ENCODE measurements around the gene THBS1.

The THBS1 gene

GRCh38 chr15:39548561-39548960, 32.3 kb upstream of the THBS1 start:
- H3K9me2 ChIP-seq (replicated peaks; ENCODE audit: insufficient read depth, low read length): no peaks in the 10 kb centered on the region
- no peaks in the 10 kb centered on the region for H3K36me3 ChIP-seq (replicated peaks; ENCODE audit: insufficient read depth, low read length)
- H3K9ac ChIP-seq (ENCODE audit: low read length): no peak overlapping the region
- H3F3A ChIP-seq (ENCODE audit: insufficient read depth, low read length): no peaks in the 10 kb centered on the region
- DNase-seq: no peak
- H3K4me2 ChIP-seq (ENCODE audit: low read depth, low read length): no peak overlapping the region
- H4K20me1 ChIP-seq (ENCODE audit: insufficient read depth, low read length): no peaks in the 10 kb centered on the region
- no peak overlapping the region for H3K27ac ChIP-seq (ENCODE audit: low read length)
- H2AFZ ChIP-seq (ENCODE audit: low read length): no peak overlapping the region
- TF ChIP-seq EZH2 (optimal IDR thresholded peaks at IDR 0.05; ENCODE audit: low read depth, low read length): no peak
- no peak overlapping the region for H3K4me3 ChIP-seq (ENCODE audit: low read length)
- no peaks in the 10 kb centered on the region for H3K9me3 ChIP-seq (replicated peaks; ENCODE audit: insufficient read depth, low read length)
- H3K79me2 ChIP-seq (ENCODE audit: low read length): no peaks in the 10 kb centered on the region
- peaks cover 13% of the 10 kb centered on the region for H3K4me1 ChIP-seq (ENCODE audit: low read length)
- no peaks in the 10 kb centered on the region for H3K27me3 ChIP-seq (replicated peaks; ENCODE audit: insufficient read depth, low read length)

- H3K79me2 ChIP-seq (ENCODE audit: low read length): no peaks in the 10 kb centered on the region
- no peak overlapping the region for H2AFZ ChIP-seq (ENCODE audit: low read length)
- H3K4me2 ChIP-seq (ENCODE audit: low read depth, low read length): no peak overlapping the region
- H3K9me3 ChIP-seq (replicated peaks; ENCODE audit: insufficient read depth, low read length): no peaks in the 10 kb centered on the region
- no peak overlapping the region for H3K27ac ChIP-seq (ENCODE audit: low read length)
- no peak for DNase-seq
- H3K36me3 ChIP-seq (replicated peaks; ENCODE audit: insufficient read depth, low read length): no peaks in the 10 kb centered on the region
- H3K9ac ChIP-seq (ENCODE audit: low read length): no peak overlapping the region
- no peaks in the 10 kb centered on the region for H3K9me2 ChIP-seq (replicated peaks; ENCODE audit: insufficient read depth, low read length)
- H3K27me3 ChIP-seq (replicated peaks; ENCODE audit: insufficient read depth, low read length): no peaks in the 10 kb centered on the region
- H3K4me1 ChIP-seq (ENCODE audit: low read length): peaks cover 26% of the 10 kb centered on the region
- TF ChIP-seq EZH2 (optimal IDR thresholded peaks at IDR 0.05; ENCODE audit: low read depth, low read length): no peak
- no peak for TF ChIP-seq EZH2phosphoT487 (IDR thresholded peaks at IDR 0.05; ENCODE audit: low read length)
- no peak for TF ChIP-seq CTCF (IDR thresholded peaks at IDR 0.05; ENCODE audit: low read length)
- no peaks in the 10 kb centered on the region for H4K20me1 ChIP-seq (ENCODE audit: insufficient read depth, low read length)
- H3K4me3 ChIP-seq (ENCODE audit: low read length): no peak overlapping the region
- peaks cover 12% of the 10 kb centered on the region for H3F3A ChIP-seq (ENCODE audit: insufficient read depth, low read length)
These were observed 31.0 kb upstream of the THBS1 start for GRCh38 chr15:39549912-39550311.

GRCh38 chr15:39551476-39551875, 29.4 kb upstream of the THBS1 start:
- H3K9ac ChIP-seq (ENCODE audit: low read length): no peak overlapping the region
- TF ChIP-seq CTCF (IDR thresholded peaks at IDR 0.05; ENCODE audit: low read length) (no peak), EZH2phosphoT487 (IDR thresholded peaks at IDR 0.05; ENCODE audit: low read length) (no peak), EZH2 (optimal IDR thresholded peaks at IDR 0.05; ENCODE audit: low read depth, low read length) (no peak)
- no peaks in the 10 kb centered on the region for H3K79me2 ChIP-seq (ENCODE audit: low read length)
- H3K4me1 ChIP-seq (ENCODE audit: low read length): peaks cover 35% of the 10 kb centered on the region
- no peaks in the 10 kb centered on the region for H3K9me2 ChIP-seq (replicated peaks; ENCODE audit: insufficient read depth, low read length)
- no peak for DNase-seq
- no peak overlapping the region for H3K27ac ChIP-seq (ENCODE audit: low read length)
- H3K4me2 ChIP-seq (ENCODE audit: low read depth, low read length): no peak overlapping the region
- no peaks in the 10 kb centered on the region for H3K27me3 ChIP-seq (replicated peaks; ENCODE audit: insufficient read depth, low read length)
- no peaks in the 10 kb centered on the region for H4K20me1 ChIP-seq (ENCODE audit: insufficient read depth, low read length)
- no peaks in the 10 kb centered on the region for H3K36me3 ChIP-seq (replicated peaks; ENCODE audit: insufficient read depth, low read length)
- H2AFZ ChIP-seq (ENCODE audit: low read length): no peak overlapping the region
- H3K9me3 ChIP-seq (replicated peaks; ENCODE audit: insufficient read depth, low read length): no peaks in the 10 kb centered on the region
- H3F3A ChIP-seq (ENCODE audit: insufficient read depth, low read length): peaks cover 12% of the 10 kb centered on the region
- H3K4me3 ChIP-seq (ENCODE audit: low read length): no peak overlapping the region

- no peak overlapping the region for H3K27ac ChIP-seq (ENCODE audit: low read length)
- H3F3A ChIP-seq (ENCODE audit: insufficient read depth, low read length): peaks cover 12% of the 10 kb centered on the region
- no peaks in the 10 kb centered on the region for H3K36me3 ChIP-seq (replicated peaks; ENCODE audit: insufficient read depth, low read length)
- H3K27me3 ChIP-seq (replicated peaks; ENCODE audit: insufficient read depth, low read length): no peaks in the 10 kb centered on the region
- no peaks in the 10 kb centered on the region for H3K79me2 ChIP-seq (ENCODE audit: low read length)
- no peaks in the 10 kb centered on the region for H3K9me3 ChIP-seq (replicated peaks; ENCODE audit: insufficient read depth, low read length)
- peaks cover 35% of the 10 kb centered on the region for H3K4me1 ChIP-seq (ENCODE audit: low read length)
- peak; percentile 27 for DNase-seq
- H3K4me3 ChIP-seq (ENCODE audit: low read length): no peak overlapping the region
- no peaks in the 10 kb centered on the region for H3K9me2 ChIP-seq (replicated peaks; ENCODE audit: insufficient read depth, low read length)
- no peak overlapping the region for H2AFZ ChIP-seq (ENCODE audit: low read length)
- no peak overlapping the region for H3K9ac ChIP-seq (ENCODE audit: low read length)
- TF ChIP-seq EZH2 (optimal IDR thresholded peaks at IDR 0.05; ENCODE audit: low read depth, low read length) (no peak), CTCF (IDR thresholded peaks at IDR 0.05; ENCODE audit: low read length) (no peak), EZH2phosphoT487 (IDR thresholded peaks at IDR 0.05; ENCODE audit: low read length) (no peak)
- H4K20me1 ChIP-seq (ENCODE audit: insufficient read depth, low read length): no peaks in the 10 kb centered on the region
- H3K4me2 ChIP-seq (ENCODE audit: low read depth, low read length): no peak overlapping the region
These were observed 28.3 kb upstream of the THBS1 start for GRCh38 chr15:39552556-39552955.

Measured in MM.1S (cell line).